Ishikawa (cell line): ENCODE data around the gene LPP.

Experiments used
- REST ChIP-seq: IDR thresholded peaks from 2 replicates; pipeline ENCODE4 v1.6.1; 2012; ENCODE audit warnings: low read depth, mild to moderate bottlenecking
- TAF1 ChIP-seq: IDR thresholded peaks from 2 replicates; pipeline ENCODE4 v1.6.1; 2012; ENCODE audit warnings: low read depth, mild to moderate bottlenecking

GRCh38 chr3:188171682-188172467, 17.9 kb downstream of the LPP start:
- TF ChIP-seq REST (no peak), TAF1 (no peak)
